ENCODE results near the gene TRIP11.
A peak's percentile ranks its signal among the peaks of the same experiment; 100 is the strongest.

TRIP11 gene

DNA sequence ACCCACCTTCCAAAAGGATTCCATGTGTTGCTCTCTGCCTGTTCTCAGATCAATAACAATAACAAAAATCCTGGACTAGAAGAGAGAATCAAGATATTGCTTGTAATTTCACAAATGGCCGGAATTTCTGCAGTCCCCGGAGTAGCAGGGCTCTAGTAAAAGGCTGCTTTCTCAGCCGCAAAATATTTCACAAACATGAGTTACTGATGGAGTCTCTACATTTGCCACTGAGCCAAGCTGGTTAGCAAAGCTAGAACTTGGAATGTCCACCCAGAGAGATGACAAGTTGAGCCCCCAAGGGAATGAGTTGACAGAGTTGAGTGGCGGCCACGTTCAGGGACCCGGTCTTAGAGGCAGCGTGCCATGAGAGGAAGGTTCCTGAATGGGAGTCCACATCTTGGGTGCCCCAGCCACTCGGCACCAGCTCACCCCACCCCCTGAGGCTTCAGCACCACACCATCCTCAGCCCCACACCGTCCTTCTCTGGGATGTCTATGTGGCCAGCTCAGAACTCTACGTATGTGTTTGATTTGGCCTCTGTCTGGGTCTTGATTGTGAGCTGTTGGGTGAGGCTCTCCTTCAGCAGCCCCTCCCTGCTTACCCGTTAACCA, 108.3 kb downstream of the TRIP11 start:
- no peaks in the 10 kb centered on the region for H3K79me2 ChIP-seq (ENCODE audit: control insufficient read depth, insufficient read depth, low read length, poor library complexity)
- no CpG with 5 or more reads among the region's 11 CpGs for WGBS (ENCODE audit: extremely low coverage, insufficient coverage, insufficient read length)
- no peak for DNase-seq
- no peak overlapping the region for H4K8ac ChIP-seq (ENCODE audit: low read depth, low read length)
- H3K14ac ChIP-seq (ENCODE audit: low read length): no peak overlapping the region
- no peak overlapping the region for H3K18ac ChIP-seq (ENCODE audit: low read length)
- no peaks in the 10 kb centered on the region for H3K79me1 ChIP-seq (ENCODE audit: low read length)
- H3K27ac ChIP-seq (ENCODE audit: low read depth, low read length): no peak overlapping the region
- no peak overlapping the region for H3K4me2 ChIP-seq (ENCODE audit: low read length)
- no peak overlapping the region for H2BK5ac ChIP-seq (ENCODE audit: low read depth, low read length, poor library complexity)
- H3K27me3 ChIP-seq (ENCODE audit: insufficient read depth, low read length): no peaks in the 10 kb centered on the region
- H3K4ac ChIP-seq (ENCODE audit: low read depth, low read length): no peak overlapping the region
- H2AK5ac ChIP-seq (ENCODE audit: low read length): no peak overlapping the region
- no peak overlapping the region for H3K9ac ChIP-seq (ENCODE audit: low read length)
- H4K91ac ChIP-seq (ENCODE audit: low read depth, low read length): no peak overlapping the region
- H3K36me3 ChIP-seq (ENCODE audit: control insufficient read depth in 1 of 2, insufficient read depth in 2 of 2, low read length in 2 of 2): no peaks in the 10 kb centered on the region
- no peaks in the 10 kb centered on the region for H3K9me3 ChIP-seq (ENCODE audit: insufficient read depth, low read depth, low read length)
- peaks cover 5 to 10% of the 10 kb centered on the region in 2 experiments for H3K4me1 ChIP-seq (ENCODE audit: control insufficient read depth in 1 of 2, insufficient read depth in 2 of 2, low read length in 2 of 2)
- H4K12ac ChIP-seq (ENCODE audit: low read depth, low read length): no peak overlapping the region
- H2BK12ac ChIP-seq (ENCODE audit: low read length): no peak overlapping the region
- no peak overlapping the region for H3K4me3 ChIP-seq (ENCODE audit: low read depth, low read length)
- H2BK120ac ChIP-seq (ENCODE audit: insufficient read depth, low read length, poor library complexity): no peak overlapping the region
- no peak overlapping the region for H2AFZ ChIP-seq (ENCODE audit: insufficient read depth, low read length, poor library complexity)
- H3K23ac ChIP-seq (ENCODE audit: low read length): no peak overlapping the region

DNA sequence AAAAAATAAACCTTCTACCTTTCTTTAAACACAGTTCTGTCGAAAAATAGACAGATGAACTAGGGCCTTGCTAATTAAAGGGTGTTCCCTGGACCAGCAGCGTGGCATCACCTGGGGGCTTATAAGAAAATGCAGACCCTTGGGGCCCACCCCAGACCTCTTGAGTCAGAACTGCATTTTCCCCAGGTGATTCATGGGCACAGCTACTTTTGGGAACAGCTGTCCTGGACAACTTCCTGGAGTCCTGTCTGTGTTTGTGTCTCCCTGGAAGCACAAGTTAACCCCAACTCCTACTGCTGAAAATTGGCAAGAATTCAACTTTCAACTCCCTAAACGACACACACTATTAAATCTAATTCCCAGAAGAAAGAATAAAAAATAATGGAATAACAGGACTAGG, 110.2 kb downstream of the TRIP11 start:
- Histone ChIP-seq H2AK5ac (ENCODE audit: low read length) (no peak overlapping the region), H2AFZ (ENCODE audit: insufficient read depth, low read length, poor library complexity) (no peak overlapping the region), H3K9me3 (ENCODE audit: insufficient read depth, low read depth, low read length) (no peaks in the 10 kb centered on the region), H3K18ac (ENCODE audit: low read length) (no peak overlapping the region), H2BK5ac (ENCODE audit: low read depth, low read length, poor library complexity) (no peak overlapping the region), H4K12ac (ENCODE audit: low read depth, low read length) (no peak overlapping the region), H4K8ac (ENCODE audit: low read depth, low read length) (no peak overlapping the region), H3K4ac (ENCODE audit: low read depth, low read length) (no peak overlapping the region), H3K9ac (ENCODE audit: low read length) (no peak overlapping the region), H4K91ac (ENCODE audit: low read depth, low read length) (no peak overlapping the region), H3K14ac (ENCODE audit: low read length) (no peak overlapping the region), H3K27ac (ENCODE audit: low read depth, low read length) (no peak overlapping the region), H3K36me3 (ENCODE audit: control insufficient read depth in 1 of 2, insufficient read depth in 2 of 2, low read length in 2 of 2) (no peaks in the 10 kb centered on the region), H3K79me2 (ENCODE audit: control insufficient read depth, insufficient read depth, low read length, poor library complexity) (no peaks in the 10 kb centered on the region), H2BK120ac (ENCODE audit: insufficient read depth, low read length, poor library complexity) (no peak overlapping the region), H3K23ac (ENCODE audit: low read length) (no peak overlapping the region), H3K79me1 (ENCODE audit: low read length) (no peaks in the 10 kb centered on the region), H3K27me3 (ENCODE audit: insufficient read depth, low read length) (no peaks in the 10 kb centered on the region), H3K4me1 (ENCODE audit: control insufficient read depth in 1 of 2, insufficient read depth in 2 of 2, low read length in 2 of 2) (peaks cover 5 to 10% of the 10 kb centered on the region in 2 experiments), H3K4me2 (ENCODE audit: low read length) (no peak overlapping the region), H2BK12ac (ENCODE audit: low read length) (no peak overlapping the region), H3K4me3 (ENCODE audit: low read depth, low read length) (no peak overlapping the region)
- WGBS (ENCODE audit: extremely low coverage, insufficient coverage, insufficient read length): no CpG with 5 or more reads among the region's 3 CpGs
- peak in 1 of 2 donors; percentile 9 for DNase-seq

DNA sequence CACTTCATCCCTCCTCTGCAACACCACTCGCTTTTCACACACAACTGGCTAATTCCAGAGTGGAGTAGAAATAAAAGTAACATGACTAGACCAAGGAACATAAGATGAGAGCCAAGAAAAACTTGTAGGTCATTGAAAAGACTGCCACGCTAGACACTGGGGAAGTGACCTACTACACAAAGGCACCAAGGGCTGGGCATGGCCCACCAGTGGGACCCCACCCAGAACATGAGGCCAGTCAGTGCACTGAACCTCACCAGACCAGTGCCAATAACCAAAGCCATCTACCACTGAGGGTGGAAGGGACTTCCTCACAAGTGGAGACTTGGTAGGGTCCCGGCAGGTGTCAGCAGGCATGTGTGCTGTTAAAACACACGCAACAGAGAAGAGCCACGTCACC, 112.1 kb downstream of the TRIP11 start:
- Histone ChIP-seq H3K4me3 (ENCODE audit: low read depth, low read length) (no peak overlapping the region), H3K9ac (ENCODE audit: low read length) (no peak overlapping the region), H3K27ac (ENCODE audit: low read depth, low read length) (no peak overlapping the region), H2BK12ac (ENCODE audit: low read length) (no peak overlapping the region), H3K36me3 (ENCODE audit: control insufficient read depth in 1 of 2, insufficient read depth in 2 of 2, low read length in 2 of 2) (no peaks in the 10 kb centered on the region), H4K12ac (ENCODE audit: low read depth, low read length) (no peak overlapping the region), H3K4me2 (ENCODE audit: low read length) (no peak overlapping the region), H3K9me3 (ENCODE audit: insufficient read depth, low read depth, low read length) (no peaks in the 10 kb centered on the region), H3K4ac (ENCODE audit: low read depth, low read length) (no peak overlapping the region), H4K8ac (ENCODE audit: low read depth, low read length) (no peak overlapping the region), H3K14ac (ENCODE audit: low read length) (no peak overlapping the region), H2AK5ac (ENCODE audit: low read length) (no peak overlapping the region), H2BK5ac (ENCODE audit: low read depth, low read length, poor library complexity) (no peak overlapping the region), H3K27me3 (ENCODE audit: insufficient read depth, low read length) (no peaks in the 10 kb centered on the region), H2AFZ (ENCODE audit: insufficient read depth, low read length, poor library complexity) (no peak overlapping the region), H3K18ac (ENCODE audit: low read length) (no peak overlapping the region), H2BK120ac (ENCODE audit: insufficient read depth, low read length, poor library complexity) (no peak overlapping the region), H3K79me1 (ENCODE audit: low read length) (no peaks in the 10 kb centered on the region), H3K23ac (ENCODE audit: low read length) (no peak overlapping the region), H3K4me1 (ENCODE audit: control insufficient read depth in 1 of 2, insufficient read depth in 2 of 2, low read length in 2 of 2) (peaks cover 5 to 10% of the 10 kb centered on the region in 2 experiments), H3K79me2 (ENCODE audit: control insufficient read depth, insufficient read depth, low read length, poor library complexity) (no peaks in the 10 kb centered on the region), H4K91ac (ENCODE audit: low read depth, low read length) (no peak overlapping the region)
- DNase-seq: no peak
- WGBS (ENCODE audit: extremely low coverage, insufficient coverage, insufficient read length): no CpG with 5 or more reads among the region's 5 CpGs

DNA sequence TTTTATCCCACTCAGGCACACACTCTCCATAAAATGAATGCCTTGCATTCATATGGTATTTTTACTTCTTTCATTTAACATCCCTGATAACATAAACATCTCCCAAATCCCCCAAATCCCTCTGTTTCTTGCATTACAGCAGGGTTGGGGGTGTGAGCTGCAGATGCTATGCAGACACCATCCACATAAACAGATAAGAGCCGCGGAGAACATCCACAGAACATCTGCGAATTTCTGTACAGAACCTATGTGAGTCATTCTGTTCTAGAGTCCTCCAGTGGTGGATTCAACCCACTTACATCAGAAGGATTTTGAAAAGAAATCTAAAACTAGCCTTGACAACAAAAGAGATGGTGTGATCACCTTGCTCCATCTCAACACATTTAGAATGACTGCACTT, 112.7 kb downstream of the TRIP11 start:
- Histone ChIP-seq H3K18ac (ENCODE audit: low read length) (no peak overlapping the region), H3K36me3 (ENCODE audit: control insufficient read depth in 1 of 2, insufficient read depth in 2 of 2, low read length in 2 of 2) (no peaks in the 10 kb centered on the region), H3K27me3 (ENCODE audit: insufficient read depth, low read length) (no peaks in the 10 kb centered on the region), H2AFZ (ENCODE audit: insufficient read depth, low read length, poor library complexity) (no peak overlapping the region), H3K14ac (ENCODE audit: low read length) (no peak overlapping the region), H3K27ac (ENCODE audit: low read depth, low read length) (no peak overlapping the region), H2BK5ac (ENCODE audit: low read depth, low read length, poor library complexity) (no peak overlapping the region), H3K79me2 (ENCODE audit: control insufficient read depth, insufficient read depth, low read length, poor library complexity) (no peaks in the 10 kb centered on the region), H3K23ac (ENCODE audit: low read length) (no peak overlapping the region), H3K4me1 (ENCODE audit: control insufficient read depth in 1 of 2, insufficient read depth in 2 of 2, low read length in 2 of 2) (peaks cover 5 to 10% of the 10 kb centered on the region in 2 experiments), H3K4me3 (ENCODE audit: low read depth, low read length) (no peak overlapping the region), H3K79me1 (ENCODE audit: low read length) (no peaks in the 10 kb centered on the region), H2BK12ac (ENCODE audit: low read length) (no peak overlapping the region), H2AK5ac (ENCODE audit: low read length) (no peak overlapping the region), H3K4me2 (ENCODE audit: low read length) (no peak overlapping the region), H4K12ac (ENCODE audit: low read depth, low read length) (no peak overlapping the region), H4K8ac (ENCODE audit: low read depth, low read length) (no peak overlapping the region), H3K9me3 (ENCODE audit: insufficient read depth, low read depth, low read length) (no peaks in the 10 kb centered on the region), H4K91ac (ENCODE audit: low read depth, low read length) (no peak overlapping the region), H3K4ac (ENCODE audit: low read depth, low read length) (no peak overlapping the region), H2BK120ac (ENCODE audit: insufficient read depth, low read length, poor library complexity) (no peak overlapping the region), H3K9ac (ENCODE audit: low read length) (no peak overlapping the region)
- WGBS (ENCODE audit: extremely low coverage, insufficient coverage, insufficient read length): no CpG with 5 or more reads among the region's 3 CpGs
- no peak for DNase-seq
